ENCODE data around the gene OPN4. TPM values are rescaled to one million over a fixed set of nuclear protein-coding genes. Genes with fewer than 3 reads are reported as not detected.

OPN4 gene
- total and polyA plus RNA-seq, 2 of the 13 experiments (the other 11 are each of a cell fraction or from before 2014, with no cell fraction given): not detected

DNA sequence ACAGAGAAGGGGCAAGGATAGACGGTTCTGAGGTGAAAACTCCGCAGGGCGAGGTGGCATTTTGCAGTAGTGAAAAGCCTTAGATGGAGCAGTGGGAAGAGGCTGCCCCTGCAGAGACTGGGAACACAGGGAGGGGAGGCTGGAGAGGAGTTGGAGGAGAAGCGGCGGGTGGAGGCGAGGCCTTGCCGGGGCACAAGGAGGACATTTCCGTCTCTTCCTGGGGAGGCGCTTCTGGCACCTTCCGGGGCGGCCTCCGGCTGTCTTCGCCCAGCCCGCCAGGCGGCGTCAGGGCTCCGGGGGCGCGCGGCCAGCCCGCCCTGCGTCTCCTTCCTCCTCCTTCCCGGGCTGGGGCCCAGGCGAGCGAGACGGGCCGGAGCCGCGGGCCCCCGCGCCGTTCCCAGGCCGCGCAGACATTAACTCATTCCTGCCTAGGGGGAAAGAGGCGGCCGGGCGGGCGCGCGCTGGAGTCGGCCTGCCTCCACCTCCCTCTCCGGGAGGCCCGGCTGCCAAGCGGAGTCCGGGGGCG lies 56.7 kb downstream of the OPN4 start (continued):
- TF ChIP-seq MYC (CRISPR knock-in tag; IDR thresholded peaks at IDR 0.05; ENCODE audit: borderline replicate concordance) (peak; percentile 26; the same call in 1 of the 2 replicates), TOPORS (CRISPR knock-in tag; IDR thresholded peaks at IDR 0.05) (no peak), ZBTB7A (CRISPR knock-in tag; IDR thresholded peaks at IDR 0.05) (no peak), ZNF225 (CRISPR knock-in tag; IDR thresholded peaks at IDR 0.05) (0 out of 2 replicates have a peak, but pooled peaks have one; percentile 5), SRSF1 (optimal IDR thresholded peaks at IDR 0.05; ENCODE audit: low read depth, low read length) (no peak), RFX3 (CRISPR knock-in tag; IDR thresholded peaks at IDR 0.05) (no peak), ZNF101 (CRISPR knock-in tag; IDR thresholded peaks at IDR 0.05; ENCODE audit: borderline replicate concordance, low read depth) (no peak), AFF4 (CRISPR knock-in tag; IDR thresholded peaks at IDR 0.05) (no peak), BORCS8-MEF2B (CRISPR knock-in tag; IDR thresholded peaks at IDR 0.05) (peak; percentile 53; the same call in 1 of the 2 replicates), ZNF563 (CRISPR knock-in tag; IDR thresholded peaks at IDR 0.05) (no peak; the same call in 1 of the 2 replicates), POLR2AphosphoS5 (IDR thresholded peaks at IDR 0.05; ENCODE audit: low read depth, low read length) (no peak), IRF2 (CRISPR knock-in tag; IDR thresholded peaks at IDR 0.05) (no peak), ZNF552 (CRISPR knock-in tag; IDR thresholded peaks at IDR 0.05; ENCODE audit: borderline replicate concordance) (no peak), SP4 (CRISPR knock-in tag; IDR thresholded peaks at IDR 0.05) (no peak), ZGPAT (CRISPR knock-in tag; IDR thresholded peaks at IDR 0.05) (peak; percentile 49; the same call in 1 of the 2 replicates), RFXAP (CRISPR knock-in tag; IDR thresholded peaks at IDR 0.05; ENCODE audit: borderline replicate concordance) (no peak), MBD4 (IDR thresholded peaks at IDR 0.05; ENCODE audit: borderline replicate concordance, low read length) (no peak), ZBTB14 (CRISPR knock-in tag; IDR thresholded peaks at IDR 0.05) (peak; percentile 79), ZNF549 (CRISPR knock-in tag; IDR thresholded peaks at IDR 0.05) (no peak)
- TF ChIP-seq, protein P1, sequence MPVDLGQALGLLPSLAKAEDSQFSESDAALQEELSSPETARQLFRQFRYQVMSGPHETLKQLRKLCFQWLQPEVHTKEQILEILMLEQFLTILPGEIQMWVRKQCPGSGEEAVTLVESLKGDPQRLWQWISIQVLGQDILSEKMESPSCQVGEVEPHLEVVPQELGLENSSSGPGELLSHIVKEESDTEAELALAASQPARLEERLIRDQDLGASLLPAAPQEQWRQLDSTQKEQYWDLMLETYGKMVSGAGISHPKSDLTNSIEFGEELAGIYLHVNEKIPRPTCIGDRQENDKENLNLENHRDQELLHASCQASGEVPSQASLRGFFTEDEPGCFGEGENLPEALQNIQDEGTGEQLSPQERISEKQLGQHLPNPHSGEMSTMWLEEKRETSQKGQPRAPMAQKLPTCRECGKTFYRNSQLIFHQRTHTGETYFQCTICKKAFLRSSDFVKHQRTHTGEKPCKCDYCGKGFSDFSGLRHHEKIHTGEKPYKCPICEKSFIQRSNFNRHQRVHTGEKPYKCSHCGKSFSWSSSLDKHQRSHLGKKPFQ (CRISPR knock-in tag; IDR thresholded peaks at IDR 0.05; ENCODE audit: insufficient replicate concordance): no peak
- TF ChIP-seq, protein P2, sequence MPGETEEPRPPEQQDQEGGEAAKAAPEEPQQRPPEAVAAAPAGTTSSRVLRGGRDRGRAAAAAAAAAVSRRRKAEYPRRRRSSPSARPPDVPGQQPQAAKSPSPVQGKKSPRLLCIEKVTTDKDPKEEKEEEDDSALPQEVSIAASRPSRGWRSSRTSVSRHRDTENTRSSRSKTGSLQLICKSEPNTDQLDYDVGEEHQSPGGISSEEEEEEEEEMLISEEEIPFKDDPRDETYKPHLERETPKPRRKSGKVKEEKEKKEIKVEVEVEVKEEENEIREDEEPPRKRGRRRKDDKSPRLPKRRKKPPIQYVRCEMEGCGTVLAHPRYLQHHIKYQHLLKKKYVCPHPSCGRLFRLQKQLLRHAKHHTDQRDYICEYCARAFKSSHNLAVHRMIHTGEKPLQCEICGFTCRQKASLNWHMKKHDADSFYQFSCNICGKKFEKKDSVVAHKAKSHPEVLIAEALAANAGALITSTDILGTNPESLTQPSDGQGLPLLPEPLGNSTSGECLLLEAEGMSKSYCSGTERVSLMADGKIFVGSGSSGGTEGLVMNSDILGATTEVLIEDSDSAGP (CRISPR knock-in tag; IDR thresholded peaks at IDR 0.05; ENCODE audit: borderline replicate concordance): peak; percentile 87
